ENCODE results near the gene MTPN.

DNA sequence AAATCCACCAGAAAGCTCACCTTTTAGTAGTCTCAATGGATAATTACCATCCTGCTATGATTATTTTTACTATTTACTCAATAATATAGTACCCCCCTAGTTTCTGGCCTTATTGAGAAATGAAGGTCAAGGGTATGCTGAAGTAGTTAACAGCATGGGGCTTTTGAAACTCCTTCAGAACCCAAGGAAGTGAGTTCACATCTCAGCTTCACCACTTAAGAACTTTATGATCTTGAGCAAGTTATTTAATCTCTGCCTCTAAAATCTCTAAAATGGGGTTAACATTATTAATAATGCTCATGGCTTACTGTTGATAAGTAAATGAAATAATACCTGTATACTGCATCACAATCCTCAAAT is 5.8 kb downstream of the MTPN start:
- TF ChIP-seq, protein P1, sequence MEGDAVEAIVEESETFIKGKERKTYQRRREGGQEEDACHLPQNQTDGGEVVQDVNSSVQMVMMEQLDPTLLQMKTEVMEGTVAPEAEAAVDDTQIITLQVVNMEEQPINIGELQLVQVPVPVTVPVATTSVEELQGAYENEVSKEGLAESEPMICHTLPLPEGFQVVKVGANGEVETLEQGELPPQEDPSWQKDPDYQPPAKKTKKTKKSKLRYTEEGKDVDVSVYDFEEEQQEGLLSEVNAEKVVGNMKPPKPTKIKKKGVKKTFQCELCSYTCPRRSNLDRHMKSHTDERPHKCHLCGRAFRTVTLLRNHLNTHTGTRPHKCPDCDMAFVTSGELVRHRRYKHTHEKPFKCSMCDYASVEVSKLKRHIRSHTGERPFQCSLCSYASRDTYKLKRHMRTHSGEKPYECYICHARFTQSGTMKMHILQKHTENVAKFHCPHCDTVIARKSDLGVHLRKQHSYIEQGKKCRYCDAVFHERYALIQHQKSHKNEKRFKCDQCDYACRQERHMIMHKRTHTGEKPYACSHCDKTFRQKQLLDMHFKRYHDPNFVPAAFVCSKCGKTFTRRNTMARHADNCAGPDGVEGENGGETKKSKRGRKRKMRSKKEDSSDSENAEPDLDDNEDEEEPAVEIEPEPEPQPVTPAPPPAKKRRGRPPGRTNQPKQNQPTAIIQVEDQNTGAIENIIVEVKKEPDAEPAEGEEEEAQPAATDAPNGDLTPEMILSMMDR (conservative IDR thresholded peaks at IDR 0.05; ENCODE audit: low read length) = no peak
- no peak for TF ChIP-seq EZH2phosphoT487 (IDR thresholded peaks at IDR 0.05; ENCODE audit: borderline replicate concordance, low read depth, low read length)

Data from OCI-LY7 (cell line).